HG03571 (cell line): Measurements from ENCODE around the gene CXADR.
A peak's percentile ranks its signal among the peaks of the same experiment; 100 is the strongest.
"Not testable (repeated sequence)": the region's sequence is repeated elsewhere in the genome, so short reads cannot be mapped to it uniquely, and the experiment has no call there.

Experiments
- ATAC-seq: cut with Tn5 transposase; IDR thresholded peaks from one replicate; pipeline ENCODE4 v1.9.1; 2021; ENCODE audit not compliant: unreplicated experiment

CXADR gene

DNA sequence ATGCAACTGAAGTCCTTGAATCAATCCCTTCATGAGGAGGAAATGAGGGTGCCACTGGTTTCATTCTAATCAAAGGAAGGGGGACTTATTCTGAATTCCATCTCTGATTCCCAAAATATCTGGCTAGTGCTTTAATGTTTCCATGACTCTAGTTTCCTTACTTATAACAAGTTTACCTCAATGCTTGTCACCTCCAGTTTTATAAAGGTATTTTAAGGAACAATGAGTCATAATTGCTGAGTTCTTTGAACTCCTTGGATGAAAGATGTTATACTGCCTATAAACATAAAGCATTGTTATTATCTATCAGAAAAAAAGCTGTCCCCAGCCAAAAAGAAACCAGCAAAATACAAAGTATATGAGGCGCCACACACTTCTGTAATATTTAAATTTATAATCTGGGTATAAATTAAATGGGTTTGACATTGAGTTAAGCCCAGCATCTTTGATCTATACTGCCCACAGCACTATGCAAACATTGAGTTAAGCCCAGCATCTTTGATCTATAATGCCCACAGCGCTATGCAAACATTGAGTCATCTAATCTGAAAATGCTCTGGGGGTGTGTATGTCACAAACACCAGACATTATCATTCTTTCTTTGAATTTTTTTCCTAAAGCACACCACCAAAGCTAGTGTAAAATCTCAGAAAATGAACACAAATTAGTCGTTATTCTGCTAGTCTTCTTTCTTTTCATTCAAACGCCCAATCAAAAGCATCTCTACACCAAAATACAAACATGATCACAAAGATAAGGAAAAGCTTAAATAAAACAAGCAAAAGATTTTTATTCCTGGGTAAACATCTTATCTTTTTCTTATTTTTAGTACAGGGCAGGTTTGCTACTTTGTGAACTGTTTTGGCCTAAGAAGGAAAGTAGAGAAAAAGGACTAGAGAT, 11.5 kb upstream of the CXADR start:
- ATAC-seq: no peak

DNA sequence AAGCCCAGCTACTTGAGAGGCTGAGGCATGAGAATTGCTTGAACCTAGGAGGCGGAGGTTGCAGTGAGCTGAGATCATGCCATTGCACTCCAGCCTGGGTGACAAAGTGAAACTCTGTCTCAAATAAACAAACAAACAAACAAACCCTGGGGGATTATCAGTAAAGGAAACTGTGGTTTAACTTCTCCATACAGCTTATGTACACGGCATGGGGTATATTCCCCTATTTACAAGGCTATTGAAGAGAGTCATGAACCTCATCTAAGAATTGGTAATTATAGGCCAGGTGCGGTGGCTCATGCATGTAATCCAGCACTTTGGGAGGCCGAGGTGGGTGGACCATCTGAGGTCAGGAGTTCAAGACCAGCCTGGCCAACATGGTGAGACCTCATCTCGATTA, 9.9 kb upstream of the CXADR start:
- not testable (repeated sequence) for ATAC-seq

DNA sequence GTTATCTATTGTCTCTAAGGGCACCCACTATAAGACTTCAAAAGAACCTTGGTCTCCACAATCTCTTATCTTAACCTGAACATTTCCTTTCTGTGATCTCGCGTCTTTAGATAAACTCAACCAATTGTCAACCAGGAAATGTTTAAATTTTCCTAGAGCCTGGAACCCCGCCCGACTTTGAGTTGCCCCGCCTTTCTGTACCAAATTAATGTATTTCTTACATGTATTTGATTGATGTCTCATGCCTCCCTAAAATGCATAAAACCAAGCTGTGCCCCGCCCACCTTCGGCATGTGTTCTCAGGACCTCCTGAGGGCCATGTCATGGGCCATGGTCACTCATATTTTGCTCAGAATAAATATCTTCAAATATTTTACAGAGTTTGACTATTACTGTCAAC, 5.9 kb upstream of the CXADR start:
- no peak for ATAC-seq

DNA sequence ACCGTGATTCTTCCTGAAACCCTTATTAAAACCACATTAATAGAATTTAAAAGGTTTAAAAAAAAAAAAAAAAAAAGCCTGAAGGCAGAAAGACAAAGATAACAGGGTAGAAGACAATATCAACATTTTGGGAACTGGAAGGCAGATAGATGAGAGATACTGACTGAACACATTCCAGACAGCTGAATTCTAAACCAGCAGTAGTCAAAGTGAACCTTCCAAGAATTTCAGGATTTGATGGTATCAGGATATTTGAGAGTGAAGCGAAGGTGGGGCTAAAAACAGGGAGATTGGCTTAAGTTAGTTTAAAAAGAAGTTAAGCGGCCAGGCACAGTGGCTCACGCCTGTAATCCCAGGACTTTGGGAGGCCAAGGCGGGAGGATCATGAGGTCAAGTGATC, 5.3 kb upstream of the CXADR start:
- no peak for ATAC-seq

DNA sequence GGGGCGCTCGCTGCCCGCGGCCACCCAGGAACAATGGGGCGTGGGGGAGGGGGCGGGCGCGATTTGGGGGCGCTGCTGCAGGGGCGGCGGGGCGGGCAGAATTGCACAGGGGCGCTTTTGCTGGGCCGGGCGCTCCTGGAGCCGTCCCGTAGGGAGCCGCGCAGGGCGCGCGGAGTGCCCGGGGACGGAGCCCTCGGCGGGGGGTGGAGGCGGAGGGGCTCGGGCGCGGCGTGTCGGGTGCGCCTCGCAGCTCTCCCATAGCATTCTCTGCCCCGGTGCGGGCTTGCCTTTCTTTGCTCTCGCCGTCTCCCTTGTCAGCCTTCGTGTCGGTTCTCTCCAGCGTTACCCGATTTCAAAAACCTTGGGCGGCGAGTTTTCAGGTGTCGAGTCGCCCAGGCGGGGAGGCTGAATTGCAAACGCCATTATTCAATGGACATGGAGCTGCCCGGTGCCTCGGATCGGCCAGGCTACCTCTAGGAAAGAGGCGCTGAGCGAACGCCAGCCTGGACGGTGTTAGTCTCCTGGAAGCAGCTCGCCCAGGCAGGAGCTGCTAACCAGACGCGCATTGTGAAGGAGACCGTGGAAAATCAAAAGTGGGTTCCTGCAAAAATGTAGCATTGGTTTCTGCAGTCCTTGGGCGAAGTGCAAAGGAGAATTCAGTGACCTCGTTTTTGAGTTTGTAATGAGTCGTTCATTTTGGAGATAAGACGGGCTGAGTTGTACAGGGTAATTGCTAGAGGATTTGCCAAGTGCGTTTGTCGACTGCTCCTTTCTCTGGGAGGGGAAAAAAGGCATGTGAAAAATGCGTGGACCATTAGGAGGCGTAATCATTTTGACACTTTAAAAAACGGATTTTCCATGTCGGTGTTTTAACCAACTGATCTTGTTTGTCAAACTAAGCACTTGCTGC, 626 bp downstream of the CXADR start:
- peak; percentile 27 for ATAC-seq

DNA sequence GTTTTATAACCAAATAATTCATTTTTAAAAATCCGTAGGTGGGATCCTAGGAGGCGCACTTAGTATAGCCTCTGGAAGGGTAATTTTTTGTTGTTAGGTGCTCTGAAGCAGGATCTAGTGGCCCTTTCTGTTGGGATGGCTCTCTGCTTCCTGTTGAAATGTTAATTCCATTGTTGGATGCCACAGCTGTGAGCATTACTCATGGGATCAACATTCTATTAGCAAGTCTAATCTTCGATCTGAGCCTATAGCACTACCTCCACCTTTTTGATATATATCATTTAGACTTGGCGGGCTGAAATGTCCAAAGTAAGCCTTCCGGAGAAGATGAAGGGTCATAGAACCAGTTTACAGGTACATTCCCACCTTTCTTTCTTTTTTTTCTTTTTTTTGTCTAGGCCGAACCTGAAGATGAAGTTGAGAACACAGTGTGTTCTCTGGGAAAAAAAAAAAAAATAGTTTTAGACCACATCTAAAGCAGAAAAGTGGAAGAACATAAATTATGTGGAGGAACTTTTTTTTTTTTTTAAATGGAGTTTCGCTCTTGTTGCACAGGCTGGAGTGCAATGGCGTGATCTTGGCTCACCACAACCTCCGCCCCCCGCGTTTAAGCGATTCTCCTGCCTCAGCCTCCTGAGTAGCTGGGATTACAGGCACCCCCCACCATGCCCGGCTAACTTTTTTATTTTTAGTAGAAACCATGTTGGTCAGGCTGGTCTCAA, 1.4 kb downstream of the CXADR start:
- no peak for ATAC-seq

DNA sequence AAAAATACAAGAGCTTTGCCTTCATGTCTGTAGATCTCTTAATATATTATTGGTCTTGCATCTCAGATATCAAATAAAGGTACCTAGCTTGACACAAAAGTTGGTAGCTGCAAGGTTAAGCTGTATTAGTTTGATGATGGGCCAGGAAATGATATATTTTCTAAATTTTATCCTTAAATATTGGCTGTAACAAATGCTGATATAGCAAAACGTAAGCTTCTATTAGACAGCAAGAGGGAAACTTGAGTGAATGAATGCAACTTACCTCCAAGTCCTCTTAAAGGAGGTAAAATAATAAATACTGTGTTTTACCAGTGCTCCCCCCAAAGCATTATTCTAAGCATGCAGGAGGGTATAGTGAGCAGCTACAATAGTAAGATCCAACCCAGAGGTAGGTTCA, 4.2 kb downstream of the CXADR start:
- not testable (repeated sequence) for ATAC-seq

DNA sequence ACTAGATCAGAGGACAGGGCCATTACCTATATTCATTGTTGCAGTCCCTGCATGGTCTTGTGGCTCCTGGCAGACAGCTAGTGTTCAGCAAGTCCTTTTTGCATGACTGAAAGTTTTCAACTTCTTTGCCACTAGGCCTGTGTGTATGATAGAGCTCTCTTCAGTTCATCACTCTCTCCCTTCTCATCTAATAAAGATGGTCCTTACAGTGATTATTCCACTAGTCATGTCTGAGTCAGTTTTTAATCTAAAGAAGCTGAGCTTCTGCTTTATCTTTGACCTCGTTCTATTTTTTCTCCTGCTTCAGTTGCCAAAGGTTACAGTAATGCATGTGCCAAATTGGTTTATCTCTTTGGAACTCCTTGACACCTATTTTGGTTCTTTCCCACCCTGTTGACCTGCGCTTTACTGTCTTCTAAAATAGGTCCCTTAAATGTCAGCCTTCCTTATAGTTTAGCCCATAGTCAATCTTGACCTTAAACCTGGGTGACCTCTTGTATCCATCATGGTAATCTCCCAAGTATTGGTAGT, 6.4 kb downstream of the CXADR start:
- no peak for ATAC-seq

DNA sequence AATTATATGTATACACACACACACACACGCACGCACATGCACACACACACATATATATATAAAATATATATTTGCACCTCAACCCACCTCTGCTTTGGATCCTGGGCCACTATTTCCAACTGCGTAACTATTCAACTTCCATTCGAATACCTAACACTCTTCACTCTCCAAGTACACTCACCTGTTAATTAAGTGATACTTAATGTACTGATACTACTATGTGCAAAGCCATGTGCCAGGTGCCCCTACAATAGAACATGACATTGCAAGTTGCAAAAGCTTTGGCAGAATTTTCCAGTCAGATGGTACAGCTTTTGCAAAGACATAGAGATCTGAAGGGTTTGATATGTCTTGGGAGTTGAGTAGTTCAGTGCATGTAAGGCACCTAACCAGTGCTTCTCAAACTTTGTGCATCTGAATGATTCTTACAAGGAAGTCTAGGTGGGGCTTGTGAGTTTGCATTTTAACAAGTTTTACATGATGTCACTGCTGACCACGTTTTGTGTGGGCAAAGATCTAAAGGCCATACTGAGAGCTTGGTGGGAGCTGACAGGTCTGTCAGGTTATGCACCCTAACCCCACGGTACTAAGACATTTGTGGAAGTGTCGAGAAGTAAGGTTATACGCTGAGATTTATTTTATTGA, 7.2 kb downstream of the CXADR start:
- no peak for ATAC-seq

DNA sequence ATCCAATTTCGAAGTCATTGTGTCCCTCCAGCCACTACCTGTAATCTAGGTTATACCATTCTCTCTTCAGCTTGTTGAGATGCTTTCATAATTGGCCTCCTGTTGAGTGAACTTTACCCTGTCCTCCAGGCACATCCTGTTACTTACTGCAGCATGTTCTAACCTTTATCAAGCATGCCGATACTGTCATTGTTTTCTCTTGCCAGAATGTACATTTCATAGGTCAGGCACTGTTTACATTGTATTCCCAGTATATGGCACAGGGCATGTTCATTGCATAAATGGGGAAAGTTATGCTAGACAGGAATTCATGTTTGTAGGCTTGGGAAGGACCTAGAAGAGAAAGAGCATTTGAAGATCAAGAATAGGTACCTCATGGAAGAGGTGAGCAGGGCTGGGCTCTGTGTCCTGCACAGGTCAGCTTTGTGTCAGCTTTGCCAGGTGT, 10.2 kb downstream of the CXADR start:
- ATAC-seq: no peak

DNA sequence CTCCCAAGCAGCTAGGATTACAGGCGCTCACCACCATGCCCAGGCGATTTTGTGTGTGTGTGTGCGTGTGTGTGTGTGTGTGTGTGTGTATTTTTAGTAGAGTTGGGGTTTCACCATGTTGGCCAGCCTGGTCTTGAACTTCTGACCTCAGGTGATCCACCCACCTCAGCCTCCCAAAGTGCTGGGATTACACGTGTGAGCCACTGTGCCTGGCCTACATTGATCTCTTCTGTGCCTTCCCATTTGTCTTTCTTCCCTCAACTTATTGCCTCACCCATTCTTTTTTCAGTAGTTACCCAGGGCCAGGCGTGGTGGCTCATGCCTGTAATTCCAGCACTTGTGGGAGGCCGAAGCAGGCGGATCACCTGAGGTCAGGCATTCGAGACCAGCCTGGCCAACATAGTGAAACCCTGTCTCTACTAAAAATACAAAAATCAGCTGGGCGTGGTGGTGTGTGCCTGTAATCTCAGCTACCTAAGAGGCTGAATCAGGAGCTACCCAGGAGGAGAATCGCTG, 11.2 kb downstream of the CXADR start:
- not testable (repeated sequence) for ATAC-seq

DNA sequence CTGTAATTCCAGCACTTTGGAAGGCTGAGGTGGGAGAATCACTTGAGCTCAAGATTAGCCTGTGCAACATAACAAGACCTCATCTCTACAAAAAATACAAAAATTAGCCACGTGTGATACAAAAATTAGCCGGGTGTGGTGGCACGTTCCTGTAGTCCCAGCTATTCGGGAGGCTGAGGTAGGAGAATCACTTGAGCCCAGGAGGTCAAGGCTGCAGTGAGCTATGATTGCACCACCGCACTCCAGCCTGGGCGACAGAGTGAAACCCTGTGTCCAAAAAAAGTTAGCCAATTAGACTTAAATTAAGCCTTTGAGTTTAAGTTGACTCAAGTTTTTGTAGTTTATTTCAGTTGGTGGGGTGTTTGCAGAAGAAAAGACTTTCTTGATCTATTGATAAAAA, 11.8 kb downstream of the CXADR start:
- ATAC-seq: no peak

DNA sequence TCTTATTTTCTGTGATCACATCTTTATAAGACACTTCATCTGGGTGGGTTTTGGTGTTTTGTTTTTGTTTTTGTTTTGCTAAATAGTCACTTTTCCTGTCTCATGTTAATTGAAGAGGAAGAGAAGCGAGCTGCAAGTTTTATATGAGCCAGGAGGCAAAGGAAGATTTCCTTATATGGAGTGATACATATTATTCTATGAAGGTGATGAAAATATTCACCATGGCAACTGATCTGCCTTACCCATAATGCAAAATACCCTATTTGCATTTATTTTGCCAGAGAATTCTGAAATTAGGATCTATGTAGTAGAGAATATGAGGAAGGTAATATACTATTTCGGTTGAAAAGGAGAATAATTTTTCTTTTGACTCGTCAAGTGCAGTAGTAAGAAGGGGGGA, 13.9 kb downstream of the CXADR start:
- no peak for ATAC-seq

DNA sequence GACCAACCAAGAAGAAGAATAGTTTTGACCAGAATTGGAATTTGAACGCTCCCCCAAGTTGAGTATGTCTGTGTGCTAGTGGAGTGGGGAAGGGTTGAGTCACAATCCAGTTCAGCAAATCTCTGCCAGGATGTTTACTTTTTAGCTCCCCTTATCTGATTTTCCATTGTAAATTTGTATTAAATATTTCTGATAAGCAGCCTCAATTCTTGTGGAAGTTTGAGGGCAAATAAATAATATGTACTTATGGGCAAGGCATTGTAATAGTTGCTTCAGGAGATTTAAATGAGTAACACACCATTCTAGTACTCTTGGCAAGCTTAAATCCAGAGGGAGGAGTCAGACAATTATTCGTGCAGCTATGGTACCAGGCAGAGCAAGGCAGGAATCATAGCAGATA, 14.4 kb downstream of the CXADR start:
- no peak for ATAC-seq

DNA sequence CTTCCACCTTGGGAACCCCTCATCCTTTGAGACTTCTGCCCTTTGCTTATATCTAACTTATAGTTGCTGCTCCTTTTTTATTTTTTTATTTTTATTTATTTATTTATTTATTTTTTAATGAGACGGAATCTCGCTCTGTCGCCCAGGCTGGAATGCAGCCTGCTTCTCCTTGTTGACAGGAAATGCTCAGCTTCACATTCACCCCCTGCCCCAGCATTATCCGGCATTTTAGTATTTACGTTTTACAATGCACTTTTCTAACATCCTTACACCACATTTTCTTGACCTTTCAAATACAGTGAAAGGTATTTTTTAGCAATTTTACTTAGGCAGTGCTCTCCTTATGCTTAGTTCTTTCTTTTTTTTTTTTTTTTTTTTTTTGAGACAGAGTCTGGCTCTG, 14.9 kb downstream of the CXADR start:
- no peak for ATAC-seq

DNA sequence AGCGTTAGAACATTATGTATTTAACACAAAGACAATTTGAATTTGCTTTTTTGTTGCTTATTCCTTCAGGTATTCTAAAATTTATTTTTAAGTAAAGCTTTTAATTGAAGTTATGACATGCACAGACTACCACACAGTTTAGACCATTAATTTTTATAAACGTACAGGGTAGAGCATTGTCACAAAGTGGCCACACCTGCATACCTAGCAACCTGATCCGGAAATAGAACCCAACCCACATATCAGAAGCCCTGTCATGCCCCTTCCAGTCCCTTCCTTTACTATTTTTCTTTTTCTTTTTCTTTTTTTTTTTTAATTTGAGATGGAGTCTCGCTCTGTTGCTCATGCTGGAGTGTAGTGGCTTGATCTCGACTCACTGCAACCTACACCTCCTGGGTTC, 16.8 kb downstream of the CXADR start:
- ATAC-seq: no peak

DNA sequence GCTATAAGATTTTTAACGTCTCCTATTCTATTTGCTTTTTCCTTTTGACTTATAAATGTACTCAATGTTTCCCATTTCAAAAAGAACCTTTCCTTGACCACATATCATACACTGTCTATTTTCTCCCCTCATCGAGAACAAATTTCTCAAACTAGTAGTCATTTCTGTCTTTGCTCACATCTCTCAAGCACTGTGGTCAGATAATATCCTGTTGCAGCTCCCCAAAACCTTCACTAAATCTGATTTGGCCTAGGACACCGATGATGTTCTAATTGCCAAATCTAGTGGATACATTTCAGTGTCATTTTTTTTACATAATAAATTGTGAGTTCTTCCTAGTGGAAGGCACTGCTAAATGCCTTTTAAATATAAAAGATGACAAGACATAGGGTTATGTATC, 19.4 kb downstream of the CXADR start:
- ATAC-seq: no peak

DNA sequence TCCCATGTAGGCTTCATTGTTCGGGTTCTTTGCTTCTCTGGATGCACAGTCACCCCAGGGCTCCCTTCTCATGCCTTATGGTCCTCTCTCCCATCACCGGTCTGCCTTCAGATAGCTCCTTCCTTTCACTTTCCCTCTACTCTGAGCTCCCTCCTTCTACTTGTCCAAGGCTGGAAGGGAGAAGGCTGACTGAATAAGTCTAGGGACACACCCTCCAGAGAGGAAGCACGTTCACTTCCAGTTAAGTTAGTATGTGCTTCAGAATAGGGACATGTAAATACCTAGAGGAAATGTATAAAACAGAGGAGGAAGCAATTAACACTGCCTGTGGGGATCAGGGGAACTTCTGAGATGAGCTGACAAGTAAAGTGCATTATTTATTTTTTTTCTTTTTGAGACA, 23.5 kb downstream of the CXADR start:
- no peak for ATAC-seq

DNA sequence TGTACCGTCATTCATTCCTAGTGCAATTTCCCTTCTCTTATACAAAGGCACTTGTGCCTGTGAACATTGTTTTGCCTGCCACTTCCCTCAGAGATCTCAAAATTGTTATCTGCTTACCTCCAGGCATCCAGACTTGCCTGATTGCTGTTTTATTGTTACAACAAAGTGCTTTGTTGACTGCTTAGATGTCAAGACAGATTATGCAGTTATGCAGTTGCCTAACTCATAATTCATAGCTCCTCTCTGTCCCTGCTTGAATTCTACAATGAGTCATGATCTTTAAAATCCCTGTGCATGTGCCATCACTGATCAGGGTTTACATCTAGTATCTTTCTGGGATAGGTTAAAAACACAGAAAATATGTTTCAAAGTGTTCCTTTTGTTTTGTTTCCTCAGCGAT, 24.5 kb downstream of the CXADR start:
- ATAC-seq: no peak

DNA sequence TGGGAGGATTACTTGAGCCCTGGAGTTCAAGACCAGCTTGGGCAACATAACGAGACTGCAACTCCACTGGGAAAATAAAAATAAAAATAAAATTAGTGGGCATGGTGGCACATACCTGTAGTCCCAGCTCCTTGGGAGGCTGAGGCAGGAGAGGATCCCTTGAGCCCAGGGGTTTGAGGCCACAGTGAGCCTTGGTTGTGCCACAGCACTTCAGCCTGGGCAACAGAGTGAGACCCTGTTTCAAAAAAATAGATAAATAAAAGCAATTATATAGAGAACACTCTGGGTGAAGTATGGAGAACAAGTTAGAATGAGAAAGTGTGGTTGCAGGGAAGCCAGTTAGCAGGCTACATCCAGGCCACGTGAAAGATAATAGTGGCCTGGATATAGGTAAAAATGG, 25.7 kb downstream of the CXADR start:
- ATAC-seq: no peak
